Activated CD4-positive, alpha-beta T cell treated with anti-CD3 and anti-CD28 coated beads, Interleukin-2, amount 50 U/mL, for 1 hour (primary cell): Measurements from ENCODE around the gene STRC.
"Not testable (repeated sequence)": the region's sequence is repeated elsewhere in the genome, so short reads cannot be mapped to it uniquely, and the experiment has no call there.

Experiments used
- DNase-seq: peaks from one replicate; pipeline ENCODE4 v3.0.0-alpha.2; 2020

STRC gene

GRCh38 chr15:43618700-43619099 lies at the start of gene STRC:
TSS of gene STRC (minus strand) at chr15:43618800. CDS start at chr15:43618722, 78 bp downstream.
- not testable (repeated sequence) for DNase-seq

- DNase-seq = not testable (repeated sequence)
These were observed 47.6 kb upstream of the STRC start for GRCh38 chr15:43666177-43666576.

- not testable (repeated sequence) for DNase-seq
These were observed 44.7 kb upstream of the STRC start for GRCh38 chr15:43663333-43663732.

GRCh38 chr15:43662293-43662692 lies 43.7 kb upstream of the STRC start:
- not testable (repeated sequence) for DNase-seq

- DNase-seq = not testable (repeated sequence)
These were observed 41.1 kb upstream of the STRC start for GRCh38 chr15:43659727-43660126.

- DNase-seq = not testable (repeated sequence)
These were observed 30.9 kb upstream of the STRC start for GRCh38 chr15:43649430-43649926.

- DNase-seq = no peak
These were observed 30.2 kb upstream of the STRC start, which contains the start of gene CATSPER2 for GRCh38 chr15:43648649-43649429. TSS of gene CATSPER2 (minus strand) at chr15:43648844. CDS start at chr15:43648061, 783 bp downstream.

- not testable (repeated sequence) for DNase-seq
These were observed 20.0 kb upstream of the STRC start for GRCh38 chr15:43638464-43639204.

GRCh38 chr15:43626937-43627336 lies 8.3 kb upstream of the STRC start:
- not testable (repeated sequence) for DNase-seq

GRCh38 chr15:43625106-43625505 lies 6.5 kb upstream of the STRC start:
- no peak for DNase-seq

- not testable (repeated sequence) for DNase-seq
These were observed 3.6 kb upstream of the STRC start for GRCh38 chr15:43622068-43622799.

GRCh38 chr15:43617750-43618149 lies 850 bp downstream of the STRC start:
- DNase-seq = not testable (repeated sequence)

GRCh38 chr15:43602233-43602632 lies 16.4 kb downstream of the STRC start:
- not testable (repeated sequence) for DNase-seq

GRCh38 chr15:43600200-43600599 lies 18.4 kb downstream of the STRC start:
- not testable (repeated sequence) for DNase-seq

- DNase-seq = not testable (repeated sequence)
These were observed 19.5 kb downstream of the STRC start for GRCh38 chr15:43599131-43599530.

- not testable (repeated sequence) for DNase-seq
These were observed 25.0 kb downstream of the STRC start, which contains the start of gene CKMT1B for GRCh38 chr15:43593328-43594190. TSS of gene CKMT1B (plus strand) at chr15:43594027. CDS start at chr15:43594219, 192 bp downstream.

GRCh38 chr15:43592841-43593240 lies 25.8 kb downstream of the STRC start:
- DNase-seq = not testable (repeated sequence)

GRCh38 chr15:43589778-43590466 lies 28.7 kb downstream of the STRC start, which contains the start of gene PPIP5K1:
TSS of gene PPIP5K1 (minus strand) at chr15:43590208. CDS start at chr15:43584504, 5,704 bp downstream.
- DNase-seq = not testable (repeated sequence)

GRCh38 chr15:43574607-43575006 lies 44.0 kb downstream of the STRC start:
- DNase-seq = not testable (repeated sequence)

- not testable (repeated sequence) for DNase-seq
These were observed 52.0 kb downstream of the STRC start for GRCh38 chr15:43566615-43567014.

GRCh38 chr15:43563793-43564192 lies 54.8 kb downstream of the STRC start:
- not testable (repeated sequence) for DNase-seq
